H1 (cell line): Measurements from ENCODE around the gene PAQR4. TPM values are rescaled to one million over a fixed set of nuclear protein-coding genes. Genes with fewer than 3 reads are reported as not detected.

ENCODE experiments used
- CTCF ChIA-PET: fragments of 300-600 bp; sonication (Branson Sonifier 250); formaldehyde crosslinking; loops from one replicate; lab custom pipeline; 2021; ENCODE audit not compliant: partially characterized antibody; lab: Charles Lee
- POLR2A ChIA-PET: fragments of 300-600 bp; sonication (Branson Sonifier 250); formaldehyde crosslinking; loops from one replicate; lab custom pipeline; 2021; ENCODE audit warnings: inconsistent platforms; ENCODE audit not compliant: partially characterized antibody; lab: Charles Lee
- DNase-seq, 2 experiments: peaks; one replicate each; pipeline versions ENCODE4 v3.0.0 to v3.0.0-alpha.2; 2010 to 2022; ENCODE audit warnings: low spot score in 2 of 2, low read depth in 1 of 2, mixed read lengths in 1 of 2
- FAIRE-seq: peaks from 2 replicates; lab custom pipeline; 2011; peaks lifted over from hg19 to GRCh38; lab: Jason Lieb, UNC
- H2AFZ ChIP-seq: 2 replicates; pipeline ENCODE4 v1.8.1; 2012; ENCODE audit warnings: low read length, inconsistent platforms
- H2AK5ac ChIP-seq: 2 replicates; pipeline ENCODE4 v1.6.1; 2013; ENCODE audit warnings: low read depth, low read length
- H2BK120ac ChIP-seq: replicated peaks from 2 replicates; pipeline ENCODE3; 2013; ENCODE audit warnings: low read depth, low read length, inconsistent platforms
- H2BK12ac ChIP-seq: 2 replicates; pipeline ENCODE4 v1.6.1; 2013; ENCODE audit warnings: low read depth, low read length
- H2BK15ac ChIP-seq: 2 replicates; pipeline ENCODE4 v1.6.1; 2013; ENCODE audit warnings: low read length
- H2BK20ac ChIP-seq: 2 replicates; pipeline ENCODE4 v1.6.1; 2013; ENCODE audit warnings: low read length
- H2BK5ac ChIP-seq: 2 replicates; pipeline ENCODE4 v1.6.1; 2013; ENCODE audit warnings: low read depth, low read length
- H3K14ac ChIP-seq: 2 replicates; pipeline ENCODE4 v1.6.1; 2013; ENCODE audit warnings: inconsistent platforms; ENCODE audit not compliant: insufficient read length
- H3K18ac ChIP-seq: 2 replicates; pipeline ENCODE4 v1.6.1; 2013; ENCODE audit warnings: low read length; ENCODE audit errors: extremely low read depth
- H3K23ac ChIP-seq: 2 replicates; pipeline ENCODE4 v1.6.1; 2013; ENCODE audit warnings: inconsistent platforms; ENCODE audit not compliant: insufficient read length
- H3K23me2 ChIP-seq: 2 replicates; pipeline ENCODE4 v1.6.1; 2013; ENCODE audit warnings: low read depth, low read length
- H3K27ac ChIP-seq: 2 replicates; pipeline ENCODE4 v1.6.1; 2011; ENCODE audit warnings: low read depth, low read length, inconsistent platforms
- H3K27me3 ChIP-seq, 4 experiments: replicated peaks in 1 of 4; 1 replicate in 1 of 4; 2 replicates in 3 of 4; pipeline versions ENCODE4 v1.6.1 to v1.8.1; 2011 to 2013; ENCODE audit warnings: low read length in 3 of 4, mild to moderate bottlenecking in 3 of 4, inconsistent platforms in 2 of 4, mixed read lengths in 2 of 4, moderate library complexity in 1 of 4; ENCODE audit not compliant: control insufficient read depth in 3 of 4, insufficient read depth in 3 of 4; ENCODE audit errors: extremely low read depth in 1 of 4
- H3K36me3 ChIP-seq, 4 experiments: 2 replicates each; pipeline versions ENCODE4 v1.6.1 to v1.8.1; 2011 to 2013; ENCODE audit warnings: mild to moderate bottlenecking in 4 of 4, low read length in 3 of 4, moderate library complexity in 2 of 4, control low read depth in 1 of 4, inconsistent platforms in 1 of 4; ENCODE audit not compliant: insufficient read depth in 4 of 4, control insufficient read depth in 2 of 4
- H3K4ac ChIP-seq: replicated peaks from 2 replicates; pipeline ENCODE3; 2013; ENCODE audit warnings: low read length, low read depth, mixed read lengths, inconsistent platforms; ENCODE audit not compliant: insufficient read length
- H3K4me1 ChIP-seq, 4 experiments: replicated peaks in 1 of 4; 1 replicate in 1 of 4; 2 replicates in 3 of 4; pipeline versions ENCODE4 v1.6.1 to v1.8.1; 2011 to 2013; ENCODE audit warnings: low read length in 3 of 4, inconsistent platforms in 2 of 4, mixed read lengths in 1 of 4; ENCODE audit not compliant: insufficient read depth in 4 of 4, control insufficient read depth in 3 of 4
- H3K4me2 ChIP-seq, 2 experiments: 2 replicates each; pipeline versions ENCODE4 v1.6.1 to v1.8.1; 2011 to 2013; ENCODE audit warnings: low read depth in 2 of 2, low read length in 2 of 2, control low read depth in 1 of 2, inconsistent platforms in 1 of 2, mild to moderate bottlenecking in 1 of 2; ENCODE audit not compliant: insufficient read depth in 1 of 2
- H3K4me3 ChIP-seq, 4 experiments: fragments of 200-600, 300-600 bp in 1 of 4; sonication (generic), shearing (Covaris generic), sonication (Bioruptor Twin) in 1 of 4; 2 replicates each; pipeline versions ENCODE4 v1.5.1 to v1.8.1; 2011 to 2016; ENCODE audit warnings: low read length in 4 of 4, low read depth in 3 of 4, control low read depth in 2 of 4, inconsistent platforms in 2 of 4, mild to moderate bottlenecking in 2 of 4, mixed read lengths in 1 of 4, moderate library complexity in 1 of 4; ENCODE audit not compliant: insufficient read depth in 2 of 4; ENCODE audit errors: extremely low read depth in 1 of 4
- H3K56ac ChIP-seq: replicated peaks from 2 replicates; pipeline ENCODE3; 2013; ENCODE audit warnings: low read depth, mild to moderate bottlenecking, mixed read lengths, low read length, inconsistent platforms; ENCODE audit not compliant: insufficient read length
- H3K79me1 ChIP-seq: 2 replicates; pipeline ENCODE4 v1.6.1; 2013; ENCODE audit warnings: low read depth, low read length, control low read depth
- H3K79me2 ChIP-seq, 2 experiments: 2 replicates each; pipeline versions ENCODE4 v1.6.1 to v1.8.1; 2012 to 2013; ENCODE audit warnings: low read length in 2 of 2, mild to moderate bottlenecking in 2 of 2, inconsistent platforms in 1 of 2; ENCODE audit not compliant: insufficient read depth in 2 of 2, control insufficient read depth in 1 of 2
- H3K9ac ChIP-seq, 4 experiments: replicated peaks in 1 of 4; 1 replicate in 1 of 4; 2 replicates in 3 of 4; pipeline versions ENCODE4 v1.6.1 to v1.8.1; 2011 to 2013; ENCODE audit warnings: low read depth in 3 of 4, low read length in 3 of 4, control low read depth in 2 of 4, mild to moderate bottlenecking in 2 of 4, moderate library complexity in 2 of 4, inconsistent platforms in 1 of 4; ENCODE audit errors: extremely low read depth in 1 of 4
- H3K9me3 ChIP-seq, 2 experiments: 2 replicates each; pipeline versions ENCODE4 v1.6.1 to v1.8.1; 2012 to 2013; ENCODE audit warnings: mild to moderate bottlenecking in 2 of 2, moderate library complexity in 2 of 2, control low read depth in 1 of 2, inconsistent platforms in 1 of 2, low read depth in 1 of 2, low read length in 1 of 2, mixed read lengths in 1 of 2; ENCODE audit not compliant: insufficient read depth in 2 of 2
- H4K20me1 ChIP-seq, 2 experiments: replicated peaks in 1 of 2; 2 replicates each; pipeline versions ENCODE3 to v1.8.1; 2011 to 2013; ENCODE audit warnings: inconsistent platforms in 2 of 2, low read length in 2 of 2, mild to moderate bottlenecking in 1 of 2; ENCODE audit not compliant: insufficient read depth in 2 of 2, control insufficient read depth in 1 of 2
- H4K5ac ChIP-seq: 2 replicates; pipeline ENCODE4 v1.6.1; 2013; ENCODE audit warnings: low read length, low read depth, mixed read lengths, inconsistent platforms; ENCODE audit not compliant: insufficient read length
- H4K8ac ChIP-seq: 2 replicates; pipeline ENCODE4 v1.8.0; 2013; ENCODE audit warnings: mild to moderate bottlenecking, moderate library complexity, low read length, inconsistent platforms; ENCODE audit not compliant: insufficient read depth; ENCODE audit errors: extremely low read depth
- H4K91ac ChIP-seq: replicated peaks from 2 replicates; pipeline ENCODE3; 2013; ENCODE audit warnings: low read length, mixed read lengths, inconsistent platforms; ENCODE audit not compliant: insufficient read length
- CTBP2 ChIP-seq: IDR thresholded peaks from 2 replicates; pipeline ENCODE4 v1.7.0; 2011; ENCODE audit warnings: borderline replicate concordance, mild to moderate bottlenecking, moderate library complexity, mixed read lengths, low read length; ENCODE audit not compliant: insufficient read depth, insufficient read length
- GABPA ChIP-seq: IDR thresholded peaks from 2 replicates; pipeline ENCODE4 v1.6.1; 2011; ENCODE audit warnings: mild to moderate bottlenecking, low read length, moderate library complexity, borderline replicate concordance; ENCODE audit not compliant: insufficient read depth
- HDAC2 ChIP-seq, 2 experiments: fragments of 300-600 bp in 1 of 2; sonication (generic) in 1 of 2; IDR thresholded peaks; 2 replicates each; pipeline ENCODE4 v1.6.1; 2011 to 2012; ENCODE audit warnings: low read depth in 2 of 2, low read length in 2 of 2, mild to moderate bottlenecking in 2 of 2, moderate library complexity in 2 of 2, borderline replicate concordance in 1 of 2, inconsistent platforms in 1 of 2
- JUN ChIP-seq: IDR thresholded peaks from 2 replicates; pipeline ENCODE4 v1.6.1; 2011; ENCODE audit warnings: low read depth, mild to moderate bottlenecking, improper control_type of control experiment, low read length
- JUND ChIP-seq: IDR thresholded peaks from 2 replicates; pipeline ENCODE4 v1.6.1; 2011; ENCODE audit warnings: mild to moderate bottlenecking, improper control_type of control experiment, low read length
- KDM1A ChIP-seq: fragments of 200-600, 300-600 bp; sonication (generic); IDR thresholded peaks from 2 replicates; pipeline ENCODE4 v1.7.1; 2016; ENCODE audit warnings: mild to moderate bottlenecking, low read length, borderline replicate concordance
- POLR2A ChIP-seq, 2 experiments: IDR thresholded peaks; 1 replicate in 1 of 2; 2 replicates in 1 of 2; pipeline ENCODE4 v1.6.1; 2011; ENCODE audit warnings: low read depth in 2 of 2, low read length in 2 of 2, mild to moderate bottlenecking in 2 of 2; ENCODE audit errors: control extremely low read depth in 1 of 2
- RAD21 ChIP-seq, 2 experiments: IDR thresholded peaks in 1 of 2; conservative IDR thresholded peaks in 1 of 2; 2 replicates each; pipeline ENCODE4 v1.6.1; 2011; ENCODE audit warnings: low read depth in 2 of 2, low read length in 2 of 2, improper control_type of control experiment in 1 of 2, inconsistent platforms in 1 of 2, mild to moderate bottlenecking in 1 of 2, moderate library complexity in 1 of 2
- SP4 ChIP-seq: IDR thresholded peaks from 2 replicates; pipeline ENCODE4 v1.6.1; 2012; ENCODE audit warnings: low read length, inconsistent platforms
- TEAD4 ChIP-seq: IDR thresholded peaks from 2 replicates; pipeline ENCODE4 v1.6.1; 2012; ENCODE audit warnings: low read depth, low read length, inconsistent platforms, mixed read lengths
- WGBS, 2 experiments: shearing (Covaris generic) in 1 of 2; methylation state at CpG; one replicate each; pipeline versions ENCODE4 v1.1.6 to v1.1.7; 2013 to 2015; ENCODE audit warnings: low lambda C conversion rate in 2 of 2, mixed read lengths in 2 of 2, inconsistent platforms in 1 of 2, low coverage in 1 of 2, missing lambda C conversion rate in 1 of 2; ENCODE audit not compliant: insufficient replicate concordance in 2 of 2, insufficient coverage in 1 of 2, insufficient read length in 1 of 2; ENCODE audit errors: extremely low coverage in 1 of 2, missing lambda C conversion rate in 1 of 2; 5-methylcytosine and 5-hydroxymethylcytosine counted together
- polyA plus RNA-seq, 7 experiments: library from polyadenylated mRNA; depleted of rRNA in 3 of 7; stranded (reverse) in 5 of 7; unstranded in 2 of 7; fragments of >200 nt in 5 of 7; fragments of 200-250 nt in 2 of 7; gene quantifications; 1 replicate in 5 of 7; 2 replicates in 1 of 7; 4 replicates in 1 of 7; pipeline versions ENCODE4 v1.2.1 to v1.2.3, GENCODE V29; 2011 to 2013; ENCODE audit warnings: missing spikeins in 2 of 7, mixed read lengths in 2 of 7
- total RNA-seq: library from RNA; stranded (reverse); fragmentation: NEBNext Ultra II Directional; extraction: Animal tissue kit (Norgen Biotek cat#: 25700); gene quantifications from 2 replicates; pipeline ENCODE4 v1.2.1, GENCODE V29; 2021
- TF ChIP-seq, protein P1 (sequence below): IDR thresholded peaks from 2 replicates; pipeline ENCODE4 v1.6.1; 2012; ENCODE audit warnings: inconsistent platforms

Gene PAQR4
- total and polyA plus RNA-seq, 2 of the 8 experiments (the other 6 are each of a cell fraction or from before 2014, with no cell fraction given) = 28.2 to 34.6 TPM

DNA sequence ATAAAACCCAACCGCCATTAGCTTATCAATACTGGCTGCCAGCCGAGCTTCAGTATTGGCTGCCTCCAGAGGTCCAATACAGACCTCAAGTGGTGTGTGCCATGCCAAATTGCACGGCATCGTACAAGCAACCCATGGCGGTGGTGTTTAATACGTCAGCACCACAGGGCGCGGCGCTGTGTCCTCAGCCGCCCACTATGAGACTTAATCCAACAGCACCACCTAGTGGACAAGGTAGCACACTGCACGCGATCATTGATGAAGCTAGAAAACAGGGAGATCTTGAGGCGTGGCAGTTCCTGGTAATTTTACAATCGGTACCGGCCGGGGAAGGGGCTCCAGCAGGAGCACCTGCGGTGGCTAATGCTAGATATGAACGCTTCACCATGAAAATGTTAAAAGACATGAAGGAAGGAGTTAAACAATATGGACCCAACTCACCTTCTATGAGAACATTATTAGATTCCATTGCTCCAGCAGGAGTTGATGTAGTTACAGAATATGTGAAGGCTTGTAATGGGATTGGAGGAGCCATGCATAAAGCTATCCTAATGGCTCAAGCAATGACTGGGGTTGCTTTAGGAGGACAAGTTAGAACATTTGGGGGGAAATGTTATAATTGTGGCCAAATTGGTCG is 42.0 kb upstream of the PAQR4 start:
- Histone ChIP-seq H3K14ac (no peak overlapping the region), H4K5ac (no peak overlapping the region), H4K20me1 (no peaks in the 10 kb centered on the region), H3K4me3 (no peak overlapping the region), H3K4me2 (0 out of 4 replicates have a peak overlapping the region, but pooled peaks of 1 of the 2 experiments have one; percentile 16), H3K79me2 (no peaks in the 10 kb centered on the region), H3K36me3 (peaks cover 0 to 3% (median 0%) of the 10 kb centered on the region in 4 experiments; a peak in 2 of 8 replicates), H2BK5ac (no peak overlapping the region), H2BK20ac (no peak overlapping the region), H3K4ac (no peak overlapping the region), H3K9ac (no peak overlapping the region), H3K27ac (no peak overlapping the region), H2BK12ac (no peak overlapping the region), H2AK5ac (no peak overlapping the region), H3K79me1 (0 out of 2 replicates have a peak, but pooled peaks cover 3% of the 10 kb centered on the region), H3K9me3 (no peaks in the 10 kb centered on the region), H3K56ac (no peak overlapping the region), H3K23ac (no peak overlapping the region), H4K8ac (no peak overlapping the region), H3K27me3 (no peaks in the 10 kb centered on the region), H3K18ac (no peak overlapping the region), H4K91ac (no peak overlapping the region), H2BK120ac (no peak overlapping the region), H3K23me2 (no peaks in the 10 kb centered on the region; the same call in 1 of the 2 replicates), H2AFZ (no peak overlapping the region), H2BK15ac (no peak overlapping the region), H3K4me1 (peaks cover 4 to 15% (median 10%) of the 10 kb centered on the region in 4 experiments)
- DNase-seq (peak in 1 of 2 experiments; percentile 93), FAIRE-seq (peak; percentile 74)
- ChIA-PET POLR2A (interaction anchor here (1.0 to 1.3 kb wide), 2 partner anchors 9 to 88 kb away, joined by 3 read pairs; no protein-coding TSS in a partner anchor), CTCF (interaction anchor here (0.5 to 10.4 kb wide), 40 partner anchors 10 to 197 kb away, joined by 3 to 98 read pairs (median 4); partner anchors contain the start of genes FLYWCH1, FLYWCH2 and PRSS21)
- 27% methylated on average over 19 of the region's 19 CpGs; no CpG with 5 or more reads in 1 of the 2 experiments for whole genome bisulfite sequencing, 2 experiments
- TF ChIP-seq SP4 (no peak), POLR2A (IDR thresholded peaks at IDR 0.05; ENCODE audit: control extremely low read depth in 1 of 2, low read depth in 2 of 2, low read length in 2 of 2) (no peak), KDM1A (no peak), CTBP2 (no peak), TEAD4 (no peak), RAD21 (IDR thresholded peaks at IDR 0.05 in 1 of 2, conservative IDR thresholded peaks at IDR 0.05 in 1 of 2; ENCODE audit: low read depth in 2 of 2, low read length in 2 of 2) (peak; percentile 85 to 92), HDAC2 (IDR thresholded peaks at IDR 0.05; ENCODE audit: borderline replicate concordance in 1 of 2, low read depth in 2 of 2, low read length in 2 of 2) (no peak), JUN (no peak), GABPA (no peak), JUND (no peak)
- TF ChIP-seq, protein P1, sequence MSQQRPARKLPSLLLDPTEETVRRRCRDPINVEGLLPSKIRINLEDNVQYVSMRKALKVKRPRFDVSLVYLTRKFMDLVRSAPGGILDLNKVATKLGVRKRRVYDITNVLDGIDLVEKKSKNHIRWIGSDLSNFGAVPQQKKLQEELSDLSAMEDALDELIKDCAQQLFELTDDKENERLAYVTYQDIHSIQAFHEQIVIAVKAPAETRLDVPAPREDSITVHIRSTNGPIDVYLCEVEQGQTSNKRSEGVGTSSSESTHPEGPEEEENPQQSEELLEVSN = peak; percentile 53
